Measurements from ENCODE around the gene RNF212B. TPM values are rescaled to one million over a fixed set of nuclear protein-coding genes. Genes with fewer than 3 reads are reported as not detected.
A peak's percentile ranks its signal among the peaks of the same experiment; 100 is the strongest.

The RNF212B gene
- total RNA-seq, 1 donor from 2014 or later, result not detected

- no peak for TF ChIP-seq CTCF (conservative IDR thresholded peaks at IDR 0.05)
- Mint-ChIP-seq H3K27me3 (no peaks in the 10 kb centered on the region), H3K4me1 (ENCODE audit: unreplicated experiment) (peaks cover 23% of the 10 kb centered on the region), H3K9me3 (no peaks in the 10 kb centered on the region), H3K36me3 (no peaks in the 10 kb centered on the region), H3K4me3 (peak overlapping the region; percentile 97), H3K27ac (peak overlapping the region; percentile 83)
- no peak for DNase-seq (ENCODE audit: extremely low spot score, unreplicated experiment)
Observed at GRCh38 chr14:23285530-23286019, 47.8 kb downstream of the RNF212B start.

- no peaks in the 10 kb centered on the region for H3K9me3 Mint-ChIP-seq
- H3K27ac Mint-ChIP-seq, result peak within 1 kb of the TSS; percentile 97
- H3K36me3 Mint-ChIP-seq, result no peaks in the 10 kb centered on the region
- H3K4me1 Mint-ChIP-seq (ENCODE audit: unreplicated experiment), result peaks cover 23% of the 10 kb centered on the region
- H3K27me3 Mint-ChIP-seq, result no peaks in the 10 kb centered on the region
- peak within 1 kb of the TSS; percentile 97 for H3K4me3 Mint-ChIP-seq
- no peak for TF ChIP-seq CTCF (conservative IDR thresholded peaks at IDR 0.05)
- DNase-seq (ENCODE audit: extremely low spot score, unreplicated experiment), result peak; percentile 99
Observed at GRCh38 chr14:23286020-23286901, 48.5 kb downstream of the RNF212B start, which contains the start of gene HOMEZ. Gene HOMEZ, minus strand, starts transcription at chr14:23286132. Its CDS starts 180 bp downstream, at chr14:23285952.

- no peaks in the 10 kb centered on the region for H3K27me3 Mint-ChIP-seq
- no peak for TF ChIP-seq CTCF (conservative IDR thresholded peaks at IDR 0.05)
Observed at GRCh38 chr14:23286902-23287479, 49.3 kb downstream of the RNF212B start.

GRCh38 chr14:23294734-23295561 is 57.2 kb downstream of the RNF212B start:
- no peak overlapping the region for H3K4me3 Mint-ChIP-seq
- DNase-seq (ENCODE audit: extremely low spot score, unreplicated experiment), result no peak
- H3K9me3 Mint-ChIP-seq, result no peaks in the 10 kb centered on the region
- no peaks in the 10 kb centered on the region for H3K36me3 Mint-ChIP-seq
- H3K27me3 Mint-ChIP-seq, result peaks cover 14% of the 10 kb centered on the region
- H3K4me1 Mint-ChIP-seq (ENCODE audit: unreplicated experiment), result peaks cover 15% of the 10 kb centered on the region
- H3K27ac Mint-ChIP-seq, result peak overlapping the region; percentile 30
- TF ChIP-seq CTCF (conservative IDR thresholded peaks at IDR 0.05), result peak; percentile 93

More at GRCh38 chr14:23286902-23287479, 49.3 kb downstream of the RNF212B start:
- Mint-ChIP-seq H3K4me1 (ENCODE audit: unreplicated experiment) (peaks cover 23% of the 10 kb centered on the region), H3K27ac (peak overlapping the region; percentile 97), H3K9me3 (no peaks in the 10 kb centered on the region), H3K4me3 (peak overlapping the region; percentile 97), H3K36me3 (no peaks in the 10 kb centered on the region)
- DNase-seq (ENCODE audit: extremely low spot score, unreplicated experiment), result no peak

All from type B pancreatic cell (in vitro differentiated cells).